Mucosa of descending colon (tissue), 3 donors: ENCODE results near the gene PLPP3. TPM values are rescaled to one million over a fixed set of nuclear protein-coding genes. Genes with fewer than 3 reads are reported as not detected.

Experiments used
- ATAC-seq: fragments of 200-7000 bp; cut with Tn5 transposase; one replicate; pipeline ENCODE4 v1.9.1; 2020; ENCODE audit warnings: mild to moderate bottlenecking, moderate library complexity
- DNase-seq, 3 donors: peaks; one replicate each; pipeline ENCODE4 v3.0.0-alpha.2; 2020
- H3K36me3 ChIP-seq: fragments of 200-600 bp; one replicate; pipeline ENCODE4 v1.8.0; 2021; ENCODE audit warnings: low read depth, mild to moderate bottlenecking
- H3K4me1 ChIP-seq: fragments of 200-600 bp; one replicate; pipeline ENCODE4 v1.8.0; 2021; ENCODE audit warnings: low read depth, mild to moderate bottlenecking
- H3K4me3 ChIP-seq: fragments of 200-600 bp; one replicate; pipeline ENCODE4 v1.8.0; 2021; ENCODE audit warnings: mild to moderate bottlenecking
- H3K9me3 ChIP-seq: fragments of 200-600 bp; one replicate; pipeline ENCODE4 v1.8.0; 2021; ENCODE audit warnings: mild to moderate bottlenecking
- CTCF ChIP-seq: fragments of 200-600 bp; IDR thresholded peaks from one replicate; pipeline ENCODE4 v1.8.0; 2022; ENCODE audit warnings: antibody characterized with exemption, mild to moderate bottlenecking
- intact Hi-C, 2 donors: fragments of 100-400 bp; cut with DNase I in 1 of 2; cut with micrococcal nuclease in 1 of 2; formaldehyde crosslinking; loops; one replicate each; pipeline versions ENCODE4 v1.11.0 to v1.11.1; 2022; cut with DNase I, micrococcal nuclease
- total RNA-seq, 3 donors: library from RNA; stranded (reverse); fragmentation: NEBNext Ultra II Directional in 2 of 3; extraction: Animal tissue kit (Norgen Biotek cat#: 25700) in 2 of 3; gene quantifications; one replicate each; pipeline versions ENCODE4 v1.2.1 to v1.2.4, GENCODE V29; 2021 to 2023
- donor health status: DM: no; HTN: no; CAD: no; lungs with moderate emphysema.
- donor health status: DM: no; HTN: no; CAD: no.
- donor health status: DM: no; HTN: yes; CAD: no.

PLPP3 gene
- total RNA-seq, 3 donors from 2014 or later: 25.3 to 80.5 (median 42.3) TPM

DNA sequence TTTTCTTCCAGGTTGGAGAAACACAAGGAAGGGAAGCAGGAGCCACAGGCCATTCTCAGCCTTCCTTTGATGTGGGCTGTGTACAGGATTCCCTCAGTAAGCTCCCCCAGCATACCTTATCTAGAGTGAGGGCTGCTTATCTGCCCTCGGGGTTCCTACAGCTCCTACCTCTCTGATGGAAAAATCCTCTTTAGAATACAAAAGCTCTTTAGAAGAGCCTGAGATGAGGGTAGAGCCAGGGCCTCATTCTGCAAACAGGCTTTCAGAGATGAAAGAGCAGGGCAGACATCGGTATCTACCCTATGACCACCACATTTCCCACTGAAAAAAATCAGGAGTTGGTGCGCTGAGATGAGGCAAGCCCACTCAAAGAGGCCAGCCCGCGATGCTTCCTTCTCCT, 85.1 kb downstream of the PLPP3 start:
- no peak for TF ChIP-seq CTCF
- no peaks in the 10 kb centered on the region for H3K4me1 ChIP-seq
- ATAC-seq (no peak), DNase-seq (no peak)
- H3K9me3 ChIP-seq: no peaks in the 10 kb centered on the region
- intact Hi-C loops: no loop called here
- no peaks in the 10 kb centered on the region for H3K36me3 ChIP-seq
- no peak overlapping the region for H3K4me3 ChIP-seq

- no peak for ATAC-seq
- no peak for DNase-seq
- intact Hi-C loops: no loop called here
- Histone ChIP-seq H3K4me3 (no peak overlapping the region), H3K9me3 (no peaks in the 10 kb centered on the region), H3K4me1 (no peaks in the 10 kb centered on the region), H3K36me3 (no peaks in the 10 kb centered on the region)
- TF ChIP-seq CTCF: no peak
Observed at GRCh38 chr1:56493826-56494225, 85.5 kb downstream of the PLPP3 start.

GRCh38 chr1:56491441-56491840, 87.9 kb downstream of the PLPP3 start:
- ATAC-seq (no peak), DNase-seq (no peak)
- Histone ChIP-seq H3K9me3 (no peaks in the 10 kb centered on the region), H3K4me3 (no peak overlapping the region), H3K36me3 (no peaks in the 10 kb centered on the region), H3K4me1 (no peaks in the 10 kb centered on the region)
- no peak for TF ChIP-seq CTCF
- intact Hi-C loops: no loop called here

DNA sequence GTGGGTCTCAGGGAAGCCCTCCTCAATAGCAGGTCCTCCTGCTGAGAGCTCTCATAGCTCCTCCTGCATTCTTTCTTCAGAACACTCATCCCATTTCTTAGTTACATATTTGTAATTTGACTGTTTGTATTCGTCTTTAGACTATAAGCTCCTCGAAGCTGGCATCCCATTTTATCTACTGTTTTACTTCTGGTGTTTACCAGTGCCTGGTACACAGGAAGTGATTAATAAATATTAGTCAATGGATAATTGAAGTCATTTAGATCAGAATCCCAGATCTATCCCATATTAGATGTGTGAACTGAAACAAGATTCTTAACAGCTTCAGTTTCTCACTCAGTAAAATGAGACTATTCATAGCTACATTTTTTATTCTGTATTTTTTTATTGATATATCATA, 88.7 kb downstream of the PLPP3 start:
- ATAC-seq (no peak), DNase-seq (no peak)
- Histone ChIP-seq H3K9me3 (no peaks in the 10 kb centered on the region), H3K36me3 (no peaks in the 10 kb centered on the region), H3K4me1 (no peaks in the 10 kb centered on the region), H3K4me3 (no peak overlapping the region)
- no peak for TF ChIP-seq CTCF
- intact Hi-C loops: no loop called here

GRCh38 chr1:56489695-56490094, 89.7 kb downstream of the PLPP3 start:
- no peak for DNase-seq
- no peak for ATAC-seq
- Histone ChIP-seq H3K4me1 (no peaks in the 10 kb centered on the region), H3K9me3 (no peaks in the 10 kb centered on the region), H3K36me3 (no peaks in the 10 kb centered on the region), H3K4me3 (no peak overlapping the region)
- intact Hi-C loops: no loop called here
- no peak for TF ChIP-seq CTCF

GRCh38 chr1:56484695-56485094, 94.7 kb downstream of the PLPP3 start:
- DNase-seq (no peak), ATAC-seq (no peak)
- no peak for TF ChIP-seq CTCF
- Histone ChIP-seq H3K4me3 (no peak overlapping the region), H3K9me3 (no peaks in the 10 kb centered on the region), H3K4me1 (no peaks in the 10 kb centered on the region), H3K36me3 (no peaks in the 10 kb centered on the region)
- intact Hi-C loops: no loop called here
